GM08714 (cell line): ENCODE data around the gene CCSAP.

ENCODE experiments used
- H3K4me3 ChIP-seq: fragments of 200-500 bp; sonication (Bioruptor generic); 2 replicates; pipeline ENCODE4 v1.5.1; 2014; ENCODE audit warnings: mild to moderate bottlenecking, low read length, inconsistent platforms
- ZNF274 ChIP-seq: IDR thresholded peaks from 2 replicates; pipeline ENCODE4 v1.6.1; 2012; ENCODE audit warnings: mild to moderate bottlenecking, low read depth, low read length

CCSAP gene

DNA sequence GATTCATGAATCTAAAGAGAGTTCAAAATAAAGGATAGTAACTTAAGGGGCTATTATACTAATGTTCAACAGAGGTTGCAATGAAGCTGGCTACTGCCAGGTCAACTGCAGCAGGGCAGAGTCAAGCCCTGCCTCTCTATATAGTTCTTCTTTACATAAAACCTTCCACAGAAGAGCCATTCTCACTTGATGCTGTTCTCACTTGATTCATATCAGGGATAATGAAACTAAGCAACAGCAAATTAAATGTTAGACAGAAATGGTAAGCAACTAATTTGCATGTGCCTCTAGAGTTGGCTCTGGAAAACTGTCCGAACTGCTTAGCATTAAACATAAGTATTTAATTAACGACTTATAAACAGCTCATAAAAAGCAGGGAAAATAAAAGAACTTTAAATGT, 17.4 kb downstream of the CCSAP start:
- TF ChIP-seq ZNF274 = no peak
- no peak overlapping the region for H3K4me3 ChIP-seq

DNA sequence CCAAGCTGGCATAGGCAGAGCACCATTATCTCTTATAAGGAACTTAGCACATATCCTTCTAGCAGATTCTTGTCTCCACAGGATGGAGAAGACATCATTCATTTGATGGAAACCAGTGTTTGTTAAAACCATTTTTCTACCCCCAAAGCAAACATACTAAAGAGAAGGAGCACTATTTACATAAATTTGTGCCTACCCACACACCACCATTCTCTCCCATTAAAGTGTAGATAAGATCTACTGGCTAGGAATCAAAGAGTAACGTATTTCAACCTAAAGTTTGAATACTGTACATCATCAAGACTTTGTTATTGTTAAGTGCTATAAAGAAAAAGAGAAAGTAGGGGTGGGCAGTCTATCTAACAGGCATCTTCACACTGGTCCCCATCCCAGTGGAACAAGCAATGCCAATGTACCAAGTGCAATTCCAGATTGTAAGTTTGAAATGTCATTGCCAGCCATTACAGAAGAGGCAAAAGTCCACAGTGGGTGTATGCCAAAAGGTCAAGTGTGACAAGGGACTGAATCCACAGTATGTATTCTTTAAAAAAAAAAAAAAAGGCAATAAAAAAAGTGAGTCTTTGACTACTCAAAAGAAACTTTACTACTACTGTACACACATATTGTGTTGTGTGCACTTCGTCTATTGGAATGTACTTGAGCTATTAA, 18.8 kb downstream of the CCSAP start:
- no peak overlapping the region for H3K4me3 ChIP-seq
- TF ChIP-seq ZNF274 = no peak

DNA sequence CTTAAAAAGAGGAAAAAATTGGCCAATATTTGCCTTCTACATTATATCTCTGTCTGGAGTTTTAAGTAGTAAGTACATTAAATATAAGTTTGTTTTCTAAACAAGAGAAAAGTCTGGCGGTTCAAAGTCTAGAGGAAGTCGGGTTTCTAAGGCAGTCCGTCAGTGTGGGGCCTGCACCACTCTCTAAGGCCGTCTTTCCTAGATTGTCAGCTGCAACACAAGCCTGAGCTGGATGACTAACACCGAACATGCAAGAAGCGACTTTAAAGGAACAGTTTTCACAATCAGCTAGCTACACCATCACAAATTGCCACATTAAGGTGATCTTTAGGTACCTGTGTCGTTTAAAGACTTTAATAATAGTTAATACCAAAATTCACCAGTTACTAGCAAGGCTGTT, 19.6 kb downstream of the CCSAP start:
- no peak overlapping the region for H3K4me3 ChIP-seq
- no peak for TF ChIP-seq ZNF274

DNA sequence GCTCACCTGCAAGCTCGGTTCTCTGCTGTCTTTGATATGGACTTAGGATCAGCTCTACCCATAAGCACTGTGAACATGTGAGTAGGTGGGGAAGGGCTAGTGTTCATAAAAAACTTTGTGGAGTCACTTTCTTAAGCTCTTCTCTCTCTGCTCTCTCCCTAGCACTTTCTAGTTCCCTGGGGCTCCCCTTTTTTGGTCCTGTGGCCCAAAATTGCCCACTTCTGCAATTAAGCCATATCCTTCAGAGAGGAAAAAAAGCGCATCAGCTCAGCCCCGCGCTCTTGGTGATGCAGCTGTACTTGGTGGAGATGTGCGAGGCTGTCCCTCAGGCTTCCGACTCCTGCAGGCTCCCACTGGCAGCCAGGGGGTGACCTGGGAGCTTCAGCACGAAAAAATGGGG, 23.4 kb downstream of the CCSAP start:
- no peak overlapping the region for H3K4me3 ChIP-seq
- TF ChIP-seq ZNF274 = no peak

DNA sequence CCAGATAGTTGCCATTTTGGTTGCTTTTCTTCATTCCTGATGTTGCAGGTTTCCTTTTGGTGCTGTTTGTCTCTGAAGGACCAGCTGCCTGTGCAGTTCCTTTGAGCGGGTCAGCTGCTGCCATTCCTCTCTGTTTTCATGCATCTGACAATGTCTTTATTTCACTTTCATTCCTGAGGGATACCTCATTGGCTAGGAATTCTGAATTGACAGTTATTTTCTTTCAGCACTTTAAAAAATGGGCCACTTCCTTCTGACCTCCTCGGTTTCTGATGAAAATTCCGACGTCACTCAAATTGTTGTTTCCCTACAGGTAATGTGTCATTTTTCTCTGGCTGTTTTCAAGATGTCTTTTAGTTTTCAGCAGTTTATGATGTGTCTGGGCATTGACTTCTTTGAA, 24.8 kb downstream of the CCSAP start:
- H3K4me3 ChIP-seq = no peak overlapping the region
- TF ChIP-seq ZNF274 = no peak

DNA sequence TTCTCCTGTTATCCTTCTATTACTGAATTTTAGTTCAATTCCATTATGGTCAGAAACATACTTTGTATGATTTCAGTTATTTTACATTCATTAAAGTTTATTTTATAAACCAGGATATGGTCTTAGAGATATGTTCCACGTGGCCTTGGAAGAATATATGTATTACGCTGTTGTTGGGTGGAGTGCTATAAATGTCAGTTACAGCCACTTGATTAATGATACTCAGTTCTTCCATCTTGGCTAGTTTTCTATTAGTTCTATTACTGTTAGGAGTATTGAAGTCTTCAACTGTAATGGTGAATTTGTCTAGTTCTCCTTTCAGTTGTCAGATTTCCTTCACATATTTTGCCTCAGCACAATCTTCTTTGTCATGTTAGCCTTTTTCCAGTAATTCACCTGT, 26.7 kb downstream of the CCSAP start:
- H3K4me3 ChIP-seq = no peak overlapping the region
- TF ChIP-seq ZNF274 = no peak

DNA sequence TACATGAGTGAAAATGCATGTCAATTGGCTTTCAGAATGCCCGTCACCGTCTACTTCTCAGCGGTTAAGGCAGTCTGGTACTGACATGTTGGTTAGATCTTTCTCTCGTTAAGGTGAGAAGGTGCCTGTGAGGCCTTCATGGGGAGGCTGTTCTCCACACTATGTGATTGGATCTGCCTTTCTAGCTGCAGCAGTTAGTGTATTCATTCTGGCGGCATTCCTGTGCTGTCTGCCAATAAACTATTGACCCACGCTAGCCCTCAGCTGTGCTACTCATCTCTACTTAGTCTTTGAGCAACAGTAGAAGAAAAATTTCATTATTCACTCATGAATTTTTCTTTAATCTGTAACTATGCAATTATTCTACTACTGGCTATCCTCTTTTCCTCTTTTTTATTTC, 32.0 kb downstream of the CCSAP start:
- H3K4me3 ChIP-seq = no peak overlapping the region
- TF ChIP-seq ZNF274 = no peak

DNA sequence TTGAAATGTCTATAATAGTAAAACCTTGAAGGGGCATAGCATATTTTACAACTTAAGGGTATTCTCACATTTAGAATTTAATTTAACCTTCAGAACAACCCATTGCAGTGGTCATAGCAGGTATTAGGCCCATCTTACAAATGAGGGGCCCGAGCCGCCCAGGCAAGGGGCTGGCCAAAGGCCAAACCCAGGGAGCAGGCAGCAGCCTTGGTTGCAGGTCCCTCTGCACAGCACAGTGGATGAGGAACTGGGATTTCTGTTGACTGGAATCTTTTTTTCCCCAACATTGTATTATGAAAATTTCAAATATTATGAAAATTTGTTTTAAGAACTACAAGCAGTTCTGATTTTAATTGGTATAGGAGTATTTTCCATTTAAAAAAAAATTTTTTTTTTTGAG, 33.2 kb downstream of the CCSAP start:
- TF ChIP-seq ZNF274 = no peak
- H3K4me3 ChIP-seq = no peak overlapping the region

DNA sequence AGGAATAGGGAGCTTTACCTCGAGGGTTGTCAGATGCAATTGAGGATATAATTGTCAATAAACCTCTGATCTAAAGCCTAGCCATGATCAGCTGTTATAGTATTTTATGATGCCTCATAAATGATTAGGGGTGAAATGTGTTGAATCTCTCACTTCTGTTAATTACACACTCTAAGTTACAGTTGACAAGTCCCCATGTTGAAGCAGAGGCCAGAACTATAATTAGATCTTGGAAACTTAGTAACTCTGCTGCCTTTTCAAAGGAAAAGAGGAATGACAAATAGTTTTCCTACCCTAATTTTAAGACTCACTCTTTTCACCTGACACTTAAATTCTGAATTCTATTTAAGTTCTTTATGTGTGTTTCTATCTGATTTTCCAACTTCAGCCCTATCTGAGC, 33.8 kb downstream of the CCSAP start:
- H3K4me3 ChIP-seq = no peak overlapping the region
- no peak for TF ChIP-seq ZNF274

DNA sequence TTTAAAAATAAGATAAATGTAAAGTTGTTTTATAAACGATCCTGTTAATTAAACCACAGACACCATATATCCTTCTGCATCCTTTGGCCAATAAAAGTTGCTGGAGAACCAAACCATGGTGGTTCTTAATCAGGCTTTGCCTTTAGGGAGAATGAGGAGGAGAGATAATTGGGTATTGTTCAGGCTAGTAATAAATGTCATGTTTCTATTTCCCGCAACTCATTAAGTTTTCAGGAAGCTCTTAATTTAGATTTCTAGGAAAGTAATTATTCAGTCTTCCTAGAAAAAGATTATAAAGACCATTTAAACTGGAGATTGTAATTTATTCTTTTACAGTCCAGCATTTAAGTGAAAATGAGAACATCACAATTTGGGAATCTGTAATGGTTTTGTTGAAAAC, 37.5 kb downstream of the CCSAP start:
- no peak for TF ChIP-seq ZNF274
- no peak overlapping the region for H3K4me3 ChIP-seq

DNA sequence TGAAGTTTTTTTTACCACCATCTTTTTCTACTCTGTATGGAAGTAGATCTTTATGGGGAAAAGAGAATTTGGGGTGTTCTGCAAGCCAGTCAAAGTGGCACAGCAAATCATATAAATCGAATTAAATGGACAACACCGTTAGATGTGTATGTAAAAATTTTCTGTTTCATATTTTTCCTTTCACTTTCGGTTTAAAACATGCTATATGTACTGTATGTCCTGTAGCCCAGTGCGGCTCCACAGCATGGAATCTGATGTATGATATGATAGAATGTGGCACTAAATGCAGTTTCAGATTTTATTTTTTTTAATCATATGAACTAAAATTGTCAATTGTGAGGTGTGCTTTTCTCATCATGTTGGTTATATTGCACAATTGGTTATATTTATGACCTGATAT, 39.0 kb downstream of the CCSAP start:
- H3K4me3 ChIP-seq = no peak overlapping the region
- no peak for TF ChIP-seq ZNF274

DNA sequence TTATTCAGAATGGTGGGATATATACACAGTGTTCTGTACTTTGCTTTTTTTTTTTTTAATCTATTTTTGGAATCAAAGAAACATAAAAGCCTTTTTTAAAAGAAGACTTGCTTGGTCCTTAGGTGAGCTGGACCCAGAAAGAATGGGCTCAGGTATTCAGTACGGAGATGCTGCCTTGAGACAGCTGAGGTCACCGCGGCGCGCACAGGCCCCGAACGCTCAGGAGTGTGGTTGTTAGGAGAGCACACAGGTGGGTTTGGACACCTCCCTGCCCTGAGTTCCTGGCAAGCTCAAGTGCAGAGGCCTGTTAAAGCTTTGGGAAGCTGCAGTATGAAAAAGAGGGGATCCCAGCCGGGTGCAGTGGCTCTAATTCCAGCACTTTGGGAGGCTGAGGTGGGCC, 40.1 kb downstream of the CCSAP start:
- TF ChIP-seq ZNF274 = no peak
- no peak overlapping the region for H3K4me3 ChIP-seq

DNA sequence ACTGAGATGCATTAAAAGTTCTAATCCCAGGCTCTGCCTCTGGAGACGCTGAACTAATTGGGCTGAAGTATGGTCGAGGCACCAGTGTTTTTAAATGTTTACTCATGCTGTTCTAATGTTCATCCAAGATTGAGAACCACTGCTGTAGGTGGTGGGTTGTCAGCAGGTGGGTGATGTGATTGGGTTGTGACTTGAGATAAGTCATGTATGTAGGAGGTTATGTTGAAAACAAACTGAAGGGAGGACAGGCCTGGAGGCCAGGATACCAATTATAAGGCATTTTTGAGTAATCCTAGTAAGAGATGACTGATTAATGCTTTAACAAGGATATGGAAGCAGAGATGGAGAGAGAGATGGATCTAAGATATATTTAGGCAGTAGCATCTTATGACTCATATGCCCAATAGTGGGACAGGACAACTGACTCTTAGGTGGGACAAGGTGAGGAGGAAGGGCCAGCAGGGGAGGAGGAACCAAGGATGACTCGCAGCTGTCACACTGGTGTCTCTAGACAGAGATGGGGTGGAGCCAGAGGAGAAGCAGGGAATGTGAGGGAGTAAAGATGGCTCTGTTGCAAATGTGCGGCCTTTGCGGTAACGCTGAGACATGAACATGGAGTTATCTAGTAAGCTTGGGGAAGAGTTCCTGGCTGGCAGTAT, 42.6 kb downstream of the CCSAP start:
- no peak for TF ChIP-seq ZNF274
- no peak overlapping the region for H3K4me3 ChIP-seq

DNA sequence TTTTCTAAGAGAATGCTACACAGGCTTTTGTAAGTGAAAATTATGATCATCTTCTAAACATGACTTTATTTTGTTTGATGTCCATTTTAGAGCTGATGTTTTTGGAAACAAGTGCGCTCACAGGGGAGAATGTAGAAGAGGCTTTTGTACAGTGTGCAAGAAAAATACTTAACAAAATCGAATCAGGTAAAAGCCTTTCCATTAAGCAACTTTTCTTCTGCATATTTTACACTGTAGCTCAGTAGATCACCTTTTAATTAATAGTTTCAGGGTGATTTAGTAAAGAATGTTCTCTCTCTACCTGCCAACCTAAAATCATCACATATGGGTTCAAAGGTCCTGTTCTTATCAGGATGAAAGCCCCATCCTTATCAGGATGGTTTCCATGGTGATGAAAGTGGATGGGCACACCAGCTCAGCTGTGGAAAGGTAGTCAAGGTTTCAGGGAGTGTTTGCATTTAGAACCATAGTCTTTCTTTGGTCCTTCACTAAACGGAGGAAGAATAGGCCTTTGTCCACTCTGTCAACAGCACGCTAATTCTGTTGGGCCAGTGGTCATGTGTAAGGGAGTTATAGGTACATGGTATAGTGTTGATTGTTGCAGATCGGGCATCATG, 43.9 kb downstream of the CCSAP start:
- TF ChIP-seq ZNF274 = no peak
- H3K4me3 ChIP-seq = no peak overlapping the region

DNA sequence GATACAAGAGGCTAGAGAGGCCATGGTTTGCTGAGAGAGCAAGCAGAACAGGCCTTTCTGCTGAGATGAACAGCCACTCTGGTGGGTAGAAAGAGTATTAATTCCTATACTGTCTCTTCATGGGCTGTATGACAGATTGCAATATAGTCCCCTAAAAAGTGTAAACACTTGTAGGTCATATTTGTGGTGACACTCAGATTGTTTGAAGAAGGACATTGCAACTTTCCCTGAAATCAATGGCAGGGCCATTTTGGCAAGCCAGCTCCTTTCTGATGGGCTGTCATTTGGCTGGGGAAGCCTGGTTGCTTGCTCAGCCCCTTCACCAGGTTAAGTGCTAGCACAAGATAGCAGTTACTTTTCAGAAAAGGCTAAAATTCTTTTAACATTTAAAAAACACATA, 44.4 kb downstream of the CCSAP start:
- TF ChIP-seq ZNF274 = no peak
- H3K4me3 ChIP-seq = no peak overlapping the region

DNA sequence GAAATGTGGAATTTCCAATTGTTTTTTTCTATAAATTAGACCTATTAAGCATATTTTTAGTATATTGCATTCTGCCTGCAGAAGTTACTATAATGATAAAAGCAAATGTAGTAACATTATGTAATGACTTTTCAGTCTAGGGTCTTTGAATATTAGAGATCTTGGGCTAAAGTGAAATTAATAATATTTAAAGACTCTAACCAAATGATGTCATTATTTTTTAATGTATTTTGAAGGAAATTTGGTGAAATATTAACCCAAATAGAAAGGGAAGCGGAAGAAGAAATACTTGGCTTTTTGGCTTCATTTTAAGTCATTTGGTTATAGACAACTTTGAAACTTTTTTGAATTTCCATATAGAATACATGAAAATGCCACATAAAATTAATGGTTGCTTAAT, 45.1 kb downstream of the CCSAP start:
- no peak overlapping the region for H3K4me3 ChIP-seq
- no peak for TF ChIP-seq ZNF274

DNA sequence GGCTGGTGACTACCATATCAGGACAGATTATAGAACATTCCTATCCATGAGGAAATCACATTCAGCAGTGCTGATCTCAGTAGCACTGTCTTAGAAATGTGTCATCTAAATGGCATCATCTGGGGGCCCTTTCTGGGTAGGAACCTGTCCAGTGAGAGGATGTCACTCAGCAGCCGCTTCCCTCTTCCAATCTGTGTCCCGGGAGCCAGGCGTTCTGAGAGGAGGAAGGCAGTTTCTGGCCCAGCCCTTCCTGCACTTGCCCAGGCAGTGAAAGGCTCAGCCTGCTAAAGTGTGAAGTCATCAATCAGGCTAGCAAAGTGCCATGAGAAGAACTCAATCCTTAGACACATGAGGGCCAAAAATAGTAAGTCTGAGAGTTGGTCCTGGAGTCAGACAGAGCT, 46.3 kb downstream of the CCSAP start:
- TF ChIP-seq ZNF274 = no peak

More for the DNA sequence above, 46.3 kb downstream of the CCSAP start:
- H3K4me3 ChIP-seq = no peak overlapping the region
